Measurements from ENCODE around the gene CRADD. TPM values are rescaled to one million over a fixed set of nuclear protein-coding genes. Genes with fewer than 3 reads are reported as not detected.

Gene CRADD
- total RNA-seq, 2 experiments from 2014 or later, result 6.0 to 8.7 TPM

DNA sequence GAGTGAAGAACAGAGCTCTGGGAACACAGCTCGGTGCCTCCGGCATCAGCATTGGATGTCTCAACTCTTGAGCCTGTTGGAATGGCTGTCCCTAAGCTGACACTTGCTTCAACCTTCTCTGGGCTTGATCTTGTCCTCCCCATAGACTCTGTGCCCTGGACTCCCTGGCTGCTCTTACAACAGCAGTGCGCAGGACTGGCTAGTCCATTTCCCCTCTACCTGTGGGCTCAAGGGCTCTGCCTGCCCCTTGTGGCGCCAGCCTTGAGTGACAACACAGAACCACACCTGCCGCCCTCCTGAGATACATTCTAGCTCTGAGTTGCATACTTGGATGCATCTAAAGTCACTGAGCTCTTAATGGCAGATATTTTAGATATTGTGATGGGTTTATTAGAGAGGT, 6.2 kb downstream of the CRADD start:
- Mint-ChIP-seq H3K27me3 (no peaks in the 10 kb centered on the region), H3K9me3 (no peaks in the 10 kb centered on the region), H3K27ac (no peak overlapping the region), H3K4me3 (no peak overlapping the region), H3K4me1 (peaks cover 25% of the 10 kb centered on the region), H3K36me3 (peaks cover 10% of the 10 kb centered on the region)
- DNase-seq, result no peak

GRCh38 chr12:93684716-93685115, 7.5 kb downstream of the CRADD start:
- H3K27ac Mint-ChIP-seq, result peak overlapping the region; percentile 25
- no peak overlapping the region for H3K4me3 Mint-ChIP-seq
- no peak for DNase-seq

GRCh38 chr12:93686572-93687356, 9.6 kb downstream of the CRADD start:
- H3K27ac Mint-ChIP-seq, result no peak overlapping the region
- peaks cover 9% of the 10 kb centered on the region for H3K36me3 Mint-ChIP-seq
- no peak overlapping the region for H3K4me3 Mint-ChIP-seq
- DNase-seq, result no peak
- H3K9me3 Mint-ChIP-seq, result no peaks in the 10 kb centered on the region
- H3K27me3 Mint-ChIP-seq, result no peaks in the 10 kb centered on the region
- peaks cover 11% of the 10 kb centered on the region for H3K4me1 Mint-ChIP-seq

More at GRCh38 chr12:93684716-93685115, 7.5 kb downstream of the CRADD start:
- Mint-ChIP-seq H3K9me3 (no peaks in the 10 kb centered on the region), H3K36me3 (peaks cover 2% of the 10 kb centered on the region), H3K27me3 (no peaks in the 10 kb centered on the region), H3K4me1 (peaks cover 16% of the 10 kb centered on the region)

DNA sequence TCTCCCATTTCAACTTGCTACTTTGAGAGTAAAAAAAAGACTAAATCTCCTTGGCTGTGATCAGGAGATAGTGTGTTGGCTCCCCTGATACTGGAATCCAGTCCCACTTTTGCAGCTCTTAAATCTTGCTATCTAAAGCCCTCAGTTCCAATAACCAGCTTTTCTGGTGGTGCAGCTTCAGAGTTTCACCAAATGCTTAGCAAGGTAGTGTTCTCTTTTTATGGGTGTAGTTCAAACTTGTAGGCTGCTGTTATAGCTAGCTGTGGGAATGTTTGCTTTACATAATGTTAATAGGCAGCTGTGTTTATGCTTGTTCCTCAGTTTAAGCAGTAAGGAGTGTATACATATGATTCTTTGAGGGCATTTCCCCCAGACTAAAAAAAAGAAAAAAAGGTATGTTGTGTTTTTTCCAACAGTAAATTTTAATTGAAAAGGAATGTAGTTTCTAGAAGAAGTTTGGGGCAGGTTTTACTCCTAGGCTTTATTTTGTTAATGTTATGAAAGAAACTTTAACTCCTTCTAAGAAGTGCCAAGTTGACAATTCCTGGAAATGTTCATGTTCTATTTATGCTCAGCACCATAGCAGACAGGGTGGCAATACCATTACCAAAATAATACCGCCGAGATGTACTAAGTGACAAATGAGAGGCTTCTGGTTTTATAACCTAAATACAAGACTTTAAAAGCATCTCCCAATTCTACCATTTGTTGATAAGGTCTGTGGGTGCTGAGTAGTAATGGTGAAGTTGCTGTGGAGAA, 12.1 kb downstream of the CRADD start:
- no peak for DNase-seq
- Mint-ChIP-seq H3K9me3 (peaks cover 2% of the 10 kb centered on the region), H3K36me3 (peaks cover 15% of the 10 kb centered on the region), H3K4me3 (no peak overlapping the region), H3K27me3 (no peaks in the 10 kb centered on the region), H3K4me1 (peaks cover 10% of the 10 kb centered on the region), H3K27ac (no peak overlapping the region)

DNA sequence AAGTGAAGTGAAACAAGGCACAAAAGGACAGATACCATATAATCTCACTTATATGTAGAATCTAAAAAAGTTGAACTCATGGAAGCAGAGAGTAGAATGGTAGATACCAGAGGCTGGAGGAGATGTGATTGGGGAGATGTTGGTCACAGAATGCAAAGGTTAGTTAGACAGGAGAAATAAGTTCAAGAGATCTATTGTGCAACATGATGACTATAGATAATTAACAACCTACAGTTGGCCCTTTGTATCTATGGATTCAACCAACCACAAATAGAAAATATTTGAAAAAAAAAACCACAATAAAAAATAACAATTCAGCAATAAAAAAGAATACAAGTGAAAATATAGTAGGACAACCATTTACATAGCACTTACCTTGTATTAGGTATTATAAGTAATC, 19.3 kb downstream of the CRADD start:
- DNase-seq, result no peak
- H3K4me1 Mint-ChIP-seq, result peaks cover 15% of the 10 kb centered on the region
- no peak overlapping the region for H3K4me3 Mint-ChIP-seq
- no peaks in the 10 kb centered on the region for H3K27me3 Mint-ChIP-seq
- no peak overlapping the region for H3K27ac Mint-ChIP-seq
- H3K9me3 Mint-ChIP-seq, result peaks cover 2% of the 10 kb centered on the region
- H3K36me3 Mint-ChIP-seq, result peaks cover 7% of the 10 kb centered on the region

DNA sequence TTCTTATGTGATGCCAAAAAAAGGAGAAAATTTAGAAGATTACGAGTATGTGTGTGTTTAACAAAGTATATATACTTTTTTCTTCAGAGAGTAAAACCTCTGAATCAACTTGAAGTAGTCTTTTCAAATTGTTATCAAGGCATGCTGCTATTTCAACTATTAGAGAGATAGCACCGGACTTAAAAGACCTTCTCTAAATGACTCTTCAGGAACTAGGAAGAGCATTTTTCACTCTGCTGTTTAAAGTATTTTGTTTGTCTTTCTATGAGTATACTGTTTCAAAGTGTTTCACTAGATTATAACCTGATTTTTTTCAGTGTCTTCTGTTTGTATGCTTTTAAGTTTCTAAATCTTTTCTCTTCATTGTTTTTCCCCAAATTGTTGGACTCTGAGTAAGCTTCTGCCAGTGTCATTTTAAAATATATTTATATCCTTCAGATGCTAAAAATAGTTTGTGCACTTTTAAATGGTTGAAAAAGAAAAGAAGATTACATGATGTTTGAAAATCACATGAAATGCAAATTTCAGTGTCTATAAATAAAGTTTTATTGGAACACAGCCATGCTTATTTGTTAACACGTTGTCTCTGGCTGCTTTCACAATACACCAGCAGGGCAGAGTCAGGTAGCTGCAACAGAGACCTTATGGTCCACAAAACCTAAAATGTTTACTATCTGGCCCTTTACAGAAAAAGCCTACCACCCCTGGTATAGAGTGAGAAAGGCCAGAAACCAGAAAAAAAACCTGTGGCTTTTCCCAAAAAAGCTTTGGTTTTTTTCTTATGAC, 21.3 kb downstream of the CRADD start:
- peaks cover 25% of the 10 kb centered on the region for H3K4me1 Mint-ChIP-seq
- H3K36me3 Mint-ChIP-seq, result peaks cover 1% of the 10 kb centered on the region
- no peaks in the 10 kb centered on the region for H3K9me3 Mint-ChIP-seq
- H3K4me3 Mint-ChIP-seq, result no peak overlapping the region
- DNase-seq, result no peak
- H3K27ac Mint-ChIP-seq, result no peak overlapping the region
- H3K27me3 Mint-ChIP-seq, result no peaks in the 10 kb centered on the region

- Mint-ChIP-seq H3K27ac (no peak overlapping the region), H3K27me3 (no peaks in the 10 kb centered on the region), H3K4me3 (no peak overlapping the region), H3K4me1 (peaks cover 30% of the 10 kb centered on the region), H3K9me3 (no peaks in the 10 kb centered on the region), H3K36me3 (peaks cover 1% of the 10 kb centered on the region)
- DNase-seq, result no peak
These were observed 22.3 kb downstream of the CRADD start for GRCh38 chr12:93699271-93700145.

GRCh38 chr12:93702707-93703315, 25.6 kb downstream of the CRADD start:
- no peak for DNase-seq
- peaks cover under 1% of the 10 kb centered on the region for H3K9me3 Mint-ChIP-seq
- H3K4me1 Mint-ChIP-seq, result peaks cover 34% of the 10 kb centered on the region
- H3K27ac Mint-ChIP-seq, result no peak overlapping the region
- H3K27me3 Mint-ChIP-seq, result no peaks in the 10 kb centered on the region
- no peak overlapping the region for H3K4me3 Mint-ChIP-seq
- H3K36me3 Mint-ChIP-seq, result peaks cover 2% of the 10 kb centered on the region

GRCh38 chr12:93704122-93704521, 26.9 kb downstream of the CRADD start:
- Mint-ChIP-seq H3K4me3 (no peak overlapping the region), H3K4me1 (peaks cover 29% of the 10 kb centered on the region), H3K36me3 (peaks cover 5% of the 10 kb centered on the region), H3K27me3 (no peaks in the 10 kb centered on the region), H3K27ac (no peak overlapping the region), H3K9me3 (peaks cover 9% of the 10 kb centered on the region)
- no peak for DNase-seq

DNA sequence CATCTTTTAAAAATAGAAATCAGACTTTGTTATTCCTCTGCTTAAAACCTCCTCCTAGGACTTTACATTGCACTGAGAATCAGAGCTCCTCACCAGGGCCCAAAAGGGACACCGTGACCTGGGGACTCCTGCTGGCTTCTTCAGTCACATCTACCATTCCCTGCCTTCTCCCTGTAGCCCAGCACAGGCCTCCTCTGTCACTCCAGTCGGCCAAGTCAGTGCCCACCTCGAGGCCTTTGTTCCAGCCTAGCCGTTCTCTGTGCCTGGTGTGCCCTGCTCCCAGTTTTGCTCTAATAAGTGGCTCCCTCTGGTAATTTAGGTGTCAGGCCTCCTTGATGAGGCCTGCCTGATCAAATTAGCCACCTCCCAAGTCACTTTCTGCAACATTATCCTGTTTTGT, 27.4 kb downstream of the CRADD start:
- no peak for DNase-seq
- Mint-ChIP-seq H3K27ac (no peak overlapping the region), H3K9me3 (peaks cover 14% of the 10 kb centered on the region), H3K4me3 (no peak overlapping the region), H3K4me1 (peaks cover 26% of the 10 kb centered on the region), H3K36me3 (peaks cover 10% of the 10 kb centered on the region), H3K27me3 (no peaks in the 10 kb centered on the region)

GRCh38 chr12:93705237-93705636, 28.1 kb downstream of the CRADD start:
- Mint-ChIP-seq H3K4me1 (peaks cover 22% of the 10 kb centered on the region), H3K27ac (no peak overlapping the region), H3K36me3 (peaks cover 15% of the 10 kb centered on the region), H3K27me3 (no peaks in the 10 kb centered on the region), H3K4me3 (no peak overlapping the region), H3K9me3 (peaks cover 19% of the 10 kb centered on the region)
- no peak for DNase-seq

GRCh38 chr12:93706387-93706786, 29.2 kb downstream of the CRADD start:
- H3K9me3 Mint-ChIP-seq, result peaks cover 21% of the 10 kb centered on the region
- DNase-seq, result no peak
- peaks cover 24% of the 10 kb centered on the region for H3K36me3 Mint-ChIP-seq
- no peaks in the 10 kb centered on the region for H3K27me3 Mint-ChIP-seq
- H3K4me1 Mint-ChIP-seq, result peaks cover 20% of the 10 kb centered on the region
- H3K27ac Mint-ChIP-seq, result no peak overlapping the region
- no peak overlapping the region for H3K4me3 Mint-ChIP-seq

DNA sequence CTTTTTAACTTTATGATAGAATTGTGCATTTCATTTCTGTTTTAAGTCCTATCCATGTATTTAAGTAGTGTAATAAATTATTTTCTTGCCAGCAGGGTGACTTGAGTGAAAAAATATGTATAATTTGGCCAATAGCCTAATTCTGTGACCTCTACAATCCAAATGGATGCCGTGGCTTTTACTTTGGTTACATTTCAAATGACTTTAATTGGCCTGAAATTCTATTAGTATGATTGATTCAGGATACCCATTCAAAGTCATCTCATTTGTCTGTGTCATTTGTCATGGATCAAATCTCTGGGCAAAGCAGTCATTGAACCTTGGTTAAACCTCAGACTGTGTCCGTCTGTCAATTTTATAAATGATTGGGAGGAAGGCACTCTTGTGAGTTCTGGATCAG, 29.6 kb downstream of the CRADD start:
- no peak for DNase-seq
- H3K4me3 Mint-ChIP-seq, result no peak overlapping the region
- peaks cover 16% of the 10 kb centered on the region for H3K4me1 Mint-ChIP-seq
- peaks cover 26% of the 10 kb centered on the region for H3K36me3 Mint-ChIP-seq
- no peak overlapping the region for H3K27ac Mint-ChIP-seq
- H3K9me3 Mint-ChIP-seq, result peaks cover 23% of the 10 kb centered on the region
- no peaks in the 10 kb centered on the region for H3K27me3 Mint-ChIP-seq

- no peak for DNase-seq
- Mint-ChIP-seq H3K27ac (no peak overlapping the region), H3K4me3 (no peak overlapping the region), H3K9me3 (peaks cover 25% of the 10 kb centered on the region), H3K27me3 (no peaks in the 10 kb centered on the region), H3K36me3 (peaks cover 28% of the 10 kb centered on the region), H3K4me1 (peaks cover 11% of the 10 kb centered on the region)
These were observed 30.7 kb downstream of the CRADD start for GRCh38 chr12:93707836-93708235.

All from activated naive CD8-positive, alpha-beta T cell treated with anti-CD3 and anti-CD28 coated beads for 36 hours (primary cell).